H9 (cell line): Measurements from ENCODE around the gene CCDC3. TPM values are rescaled to one million over a fixed set of nuclear protein-coding genes. Genes with fewer than 3 reads are reported as not detected.

ENCODE experiments used
- DNase-seq: peaks from one replicate; pipeline ENCODE4 v3.0.0-alpha.2; 2017
- H2AFZ ChIP-seq: one replicate; pipeline ENCODE4 v1.6.1; 2013; ENCODE audit warnings: mild to moderate bottlenecking, low read length, control low read depth, moderate library complexity
- H2AK5ac ChIP-seq: 2 replicates; pipeline ENCODE4 v1.6.1; 2013; ENCODE audit warnings: low read length, control low read depth, mixed read lengths; ENCODE audit not compliant: insufficient read length
- H2BK120ac ChIP-seq: one replicate; pipeline ENCODE4 v1.6.1; 2013; ENCODE audit warnings: low read depth, mild to moderate bottlenecking, low read length, control low read depth, inconsistent platforms; ENCODE audit not compliant: poor library complexity, severe bottlenecking
- H2BK12ac ChIP-seq: 2 replicates; pipeline ENCODE4 v1.6.1; 2013; ENCODE audit warnings: low read length, control low read depth, mixed read lengths, low read depth; ENCODE audit not compliant: insufficient read length
- H2BK15ac ChIP-seq: 2 replicates; pipeline ENCODE4 v1.6.1; 2013; ENCODE audit warnings: low read depth, low read length, control low read depth
- H2BK20ac ChIP-seq: one replicate; pipeline ENCODE4 v1.6.1; 2013; ENCODE audit warnings: low read depth, mild to moderate bottlenecking, low read length, control low read depth, inconsistent platforms; ENCODE audit not compliant: poor library complexity, severe bottlenecking
- H2BK5ac ChIP-seq: 2 replicates; pipeline ENCODE4 v1.6.1; 2013; ENCODE audit warnings: low read length, control low read depth, mixed read lengths; ENCODE audit not compliant: insufficient read length
- H3K14ac ChIP-seq: 2 replicates; pipeline ENCODE4 v1.6.1; 2013; ENCODE audit warnings: low read length, control low read depth; ENCODE audit not compliant: insufficient read depth
- H3K18ac ChIP-seq: 2 replicates; pipeline ENCODE4 v1.6.1; 2013; ENCODE audit warnings: low read depth, mild to moderate bottlenecking, mixed read lengths, low read length, control low read depth; ENCODE audit not compliant: insufficient read length
- H3K23ac ChIP-seq: 2 replicates; pipeline ENCODE4 v1.6.1; 2013; ENCODE audit warnings: low read length, control low read depth, mixed read lengths, low read depth; ENCODE audit not compliant: insufficient read length
- H3K23me2 ChIP-seq: 2 replicates; pipeline ENCODE4 v1.6.1; 2013; ENCODE audit warnings: low read depth, mild to moderate bottlenecking, mixed read lengths, low read length, control low read depth; ENCODE audit not compliant: insufficient read length, poor library complexity, severe bottlenecking
- H3K27ac ChIP-seq: 2 replicates; pipeline ENCODE4 v1.5.1; 2013; ENCODE audit warnings: low read length, control low read depth, mixed read lengths, low read depth; ENCODE audit not compliant: insufficient read length
- H3K27me3 ChIP-seq: 2 replicates; pipeline ENCODE4 v1.6.1; 2013; ENCODE audit warnings: low read length, control low read depth, inconsistent platforms; ENCODE audit not compliant: insufficient read depth
- H3K4ac ChIP-seq: 2 replicates; pipeline ENCODE4 v1.6.1; 2013; ENCODE audit warnings: low read depth, mild to moderate bottlenecking, control low read depth, inconsistent platforms, low read length, moderate library complexity
- H3K4me1 ChIP-seq: 2 replicates; pipeline ENCODE4 v1.6.1; 2013; ENCODE audit warnings: low read length, control low read depth, inconsistent platforms; ENCODE audit not compliant: insufficient read depth
- H3K4me2 ChIP-seq: 2 replicates; pipeline ENCODE4 v1.6.1; 2013; ENCODE audit warnings: low read length, control low read depth, mixed read lengths; ENCODE audit not compliant: insufficient read length, insufficient read depth
- H3K56ac ChIP-seq: 2 replicates; pipeline ENCODE4 v1.6.1; 2013; ENCODE audit warnings: low read depth, mild to moderate bottlenecking, mixed read lengths, low read length, control low read depth; ENCODE audit not compliant: insufficient read length
- H3K79me1 ChIP-seq: 2 replicates; pipeline ENCODE4 v1.6.1; 2013; ENCODE audit warnings: low read depth, mild to moderate bottlenecking, moderate library complexity, low read length, control low read depth, inconsistent platforms; ENCODE audit not compliant: insufficient read depth, poor library complexity, severe bottlenecking
- H3K79me2 ChIP-seq: 2 replicates; pipeline ENCODE4 v1.6.1; 2013; ENCODE audit warnings: low read length, control low read depth, inconsistent platforms; ENCODE audit not compliant: insufficient read depth
- H3K9ac ChIP-seq: 2 replicates; pipeline ENCODE4 v1.6.1; 2013; ENCODE audit warnings: low read length, control low read depth, mixed read lengths; ENCODE audit not compliant: insufficient read length; ENCODE audit errors: extremely low read depth
- H3K9me3 ChIP-seq: one replicate; pipeline ENCODE4 v1.6.1; 2013; ENCODE audit warnings: low read depth, low read length, inconsistent platforms; ENCODE audit not compliant: control insufficient read depth
- H3T11ph ChIP-seq: one replicate; pipeline ENCODE4 v1.6.1; 2013; ENCODE audit warnings: mild to moderate bottlenecking, low read length, control low read depth, inconsistent platforms
- H4K20me1 ChIP-seq: one replicate; pipeline ENCODE4 v1.6.1; 2013; ENCODE audit not compliant: control insufficient read depth, insufficient read length, insufficient read depth
- H4K5ac ChIP-seq: 2 replicates; pipeline ENCODE4 v1.6.1; 2013; ENCODE audit warnings: low read depth, mild to moderate bottlenecking, mixed read lengths, low read length, control low read depth; ENCODE audit not compliant: insufficient read length
- H4K8ac ChIP-seq: replicated peaks from 2 replicates; pipeline ENCODE4 v1.6.1; 2013; ENCODE audit warnings: low read length, control low read depth, mixed read lengths, low read depth; ENCODE audit not compliant: insufficient read length
- H4K91ac ChIP-seq: 2 replicates; pipeline ENCODE4 v1.6.1; 2013; ENCODE audit warnings: low read depth, mild to moderate bottlenecking, moderate library complexity, mixed read lengths, low read length, control low read depth; ENCODE audit not compliant: insufficient read length
- H3K27ac Mint-ChIP-seq, 3 experiments: 2 replicates in 2 of 3; 3 replicates in 1 of 3; pipeline ENCODE4 v1.8.0; 2020 to 2021; ENCODE audit warnings: mixed read lengths in 3 of 3, mild to moderate bottlenecking in 1 of 3, moderate library complexity in 1 of 3
- H3K27me3 Mint-ChIP-seq: 2 replicates; pipeline ENCODE4 v1.8.0; 2021; ENCODE audit warnings: low read depth, mild to moderate bottlenecking, moderate library complexity, mixed read lengths
- H3K36me3 Mint-ChIP-seq, 3 experiments: 2 replicates in 2 of 3; 3 replicates in 1 of 3; pipeline ENCODE4 v1.8.0; 2020 to 2021; ENCODE audit warnings: low read depth in 3 of 3, mixed read lengths in 3 of 3; ENCODE audit not compliant: insufficient read depth in 1 of 3
- H3K4me1 Mint-ChIP-seq, 2 experiments: 2 replicates each; pipeline ENCODE4 v1.8.0; 2020; ENCODE audit warnings: mixed read lengths in 2 of 2
- H3K4me3 Mint-ChIP-seq, 2 experiments: 2 replicates in 1 of 2; 3 replicates in 1 of 2; pipeline ENCODE4 v1.8.0; 2020 to 2021; ENCODE audit warnings: mild to moderate bottlenecking in 2 of 2, mixed read lengths in 2 of 2, moderate library complexity in 1 of 2
- H3K9me3 Mint-ChIP-seq, 2 experiments: 2 replicates in 1 of 2; 3 replicates in 1 of 2; pipeline ENCODE4 v1.8.0; 2020; ENCODE audit warnings: mild to moderate bottlenecking in 2 of 2, mixed read lengths in 2 of 2, moderate library complexity in 1 of 2
- WGBS: extraction: QIAGEN DNeasy Blood & Tissue Kit; methylation state at CpG from one replicate; pipeline ENCODE4 v1.1.7; 2013; ENCODE audit warnings: missing lambda C conversion rate, low lambda C conversion rate, mixed read lengths; ENCODE audit not compliant: insufficient read length; ENCODE audit errors: extremely low coverage; 5-methylcytosine and 5-hydroxymethylcytosine counted together
- total RNA-seq: library from RNA; stranded (reverse); gene quantifications from 2 replicates; pipeline ENCODE4 v1.2.1, GENCODE V29; 2021
- TF ChIP-seq, protein P1 (sequence below): fragments of 200-600 bp; sonication (generic); conservative IDR thresholded peaks from 3 replicates; pipeline ENCODE4 v1.8.0; 2021; ENCODE audit warnings: antibody characterized with exemption, mild to moderate bottlenecking

The CCDC3 gene
- total RNA-seq, 1 experiment from 2014 or later, result 2.3 TPM

GRCh38 chr10:12954866-12955265 lies 46.6 kb downstream of the CCDC3 start:
- no peak overlapping the region for H2AFZ ChIP-seq
- H3K23me2 ChIP-seq, result no peaks in the 10 kb centered on the region
- Mint-ChIP-seq H3K27me3 (peaks cover 8% of the 10 kb centered on the region), H3K36me3 (peaks cover 26 to 44% (median 31%) of the 10 kb centered on the region in 3 experiments), H3K4me3 (no peak overlapping the region), H3K9me3 (peaks cover 40 to 51% of the 10 kb centered on the region in 2 experiments), H3K4me1 (peaks cover 2 to 6% of the 10 kb centered on the region in 2 experiments; a peak in 1 of 4 replicates), H3K27ac (no peak overlapping the region)
- no peak overlapping the region for H3K27ac ChIP-seq
- TF ChIP-seq, protein P1, sequence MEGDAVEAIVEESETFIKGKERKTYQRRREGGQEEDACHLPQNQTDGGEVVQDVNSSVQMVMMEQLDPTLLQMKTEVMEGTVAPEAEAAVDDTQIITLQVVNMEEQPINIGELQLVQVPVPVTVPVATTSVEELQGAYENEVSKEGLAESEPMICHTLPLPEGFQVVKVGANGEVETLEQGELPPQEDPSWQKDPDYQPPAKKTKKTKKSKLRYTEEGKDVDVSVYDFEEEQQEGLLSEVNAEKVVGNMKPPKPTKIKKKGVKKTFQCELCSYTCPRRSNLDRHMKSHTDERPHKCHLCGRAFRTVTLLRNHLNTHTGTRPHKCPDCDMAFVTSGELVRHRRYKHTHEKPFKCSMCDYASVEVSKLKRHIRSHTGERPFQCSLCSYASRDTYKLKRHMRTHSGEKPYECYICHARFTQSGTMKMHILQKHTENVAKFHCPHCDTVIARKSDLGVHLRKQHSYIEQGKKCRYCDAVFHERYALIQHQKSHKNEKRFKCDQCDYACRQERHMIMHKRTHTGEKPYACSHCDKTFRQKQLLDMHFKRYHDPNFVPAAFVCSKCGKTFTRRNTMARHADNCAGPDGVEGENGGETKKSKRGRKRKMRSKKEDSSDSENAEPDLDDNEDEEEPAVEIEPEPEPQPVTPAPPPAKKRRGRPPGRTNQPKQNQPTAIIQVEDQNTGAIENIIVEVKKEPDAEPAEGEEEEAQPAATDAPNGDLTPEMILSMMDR, result no peak
- no peak overlapping the region for H3K4me2 ChIP-seq
- H3K4me1 ChIP-seq, result no peaks in the 10 kb centered on the region
- H3K18ac ChIP-seq, result no peak overlapping the region
- no peaks in the 10 kb centered on the region for H3K27me3 ChIP-seq
- H3T11ph ChIP-seq, result no peak overlapping the region
- no peak overlapping the region for H2BK120ac ChIP-seq
- H2BK12ac ChIP-seq, result no peak overlapping the region
- H4K5ac ChIP-seq, result no peak overlapping the region
- H3K23ac ChIP-seq, result no peak overlapping the region
- no CpG with 5 or more reads among the region's 1 CpG for WGBS
- no peaks in the 10 kb centered on the region for H3K79me1 ChIP-seq
- H3K79me2 ChIP-seq, result no peaks in the 10 kb centered on the region
- H4K8ac ChIP-seq, result no peak overlapping the region
- H4K91ac ChIP-seq, result no peak overlapping the region
- no peak overlapping the region for H3K56ac ChIP-seq
- no peaks in the 10 kb centered on the region for H4K20me1 ChIP-seq
- no peak overlapping the region for H3K4ac ChIP-seq
- no peak overlapping the region for H2BK20ac ChIP-seq
- no peak overlapping the region for H2AK5ac ChIP-seq
- H2BK5ac ChIP-seq, result no peak overlapping the region
- DNase-seq, result no peak
- no peaks in the 10 kb centered on the region for H3K9me3 ChIP-seq
- no peak overlapping the region for H3K14ac ChIP-seq
- H2BK15ac ChIP-seq, result no peak overlapping the region
- no peak overlapping the region for H3K9ac ChIP-seq
